Mucosa of descending colon (tissue), 3 donors: Measurements from ENCODE around the gene ASB3. TPM values are rescaled to one million over a fixed set of nuclear protein-coding genes. Genes with fewer than 3 reads are reported as not detected.
"Not testable (repeated sequence)": the region's sequence is repeated elsewhere in the genome, so short reads cannot be mapped to it uniquely, and the experiment has no call there.

ENCODE experiments used
- ATAC-seq: fragments of 200-7000 bp; cut with Tn5 transposase; one replicate; pipeline ENCODE4 v1.9.1; 2020; ENCODE audit warnings: mild to moderate bottlenecking, moderate library complexity
- DNase-seq, 3 donors: peaks; one replicate each; pipeline ENCODE4 v3.0.0-alpha.2; 2020
- H3K36me3 ChIP-seq: fragments of 200-600 bp; one replicate; pipeline ENCODE4 v1.8.0; 2021; ENCODE audit warnings: low read depth, mild to moderate bottlenecking
- H3K4me1 ChIP-seq: fragments of 200-600 bp; one replicate; pipeline ENCODE4 v1.8.0; 2021; ENCODE audit warnings: low read depth, mild to moderate bottlenecking
- H3K4me3 ChIP-seq: fragments of 200-600 bp; one replicate; pipeline ENCODE4 v1.8.0; 2021; ENCODE audit warnings: mild to moderate bottlenecking
- H3K9me3 ChIP-seq: fragments of 200-600 bp; one replicate; pipeline ENCODE4 v1.8.0; 2021; ENCODE audit warnings: mild to moderate bottlenecking
- intact Hi-C, 2 donors: fragments of 100-400 bp; cut with DNase I in 1 of 2; cut with micrococcal nuclease in 1 of 2; formaldehyde crosslinking; loops; one replicate each; pipeline versions ENCODE4 v1.11.0 to v1.11.1; 2022; cut with DNase I, micrococcal nuclease
- total RNA-seq, 3 donors: library from RNA; stranded (reverse); fragmentation: NEBNext Ultra II Directional in 2 of 3; extraction: Animal tissue kit (Norgen Biotek cat#: 25700) in 2 of 3; gene quantifications; one replicate each; pipeline versions ENCODE4 v1.2.1 to v1.2.4, GENCODE V29; 2021 to 2023
- TF ChIP-seq, protein P1 (sequence below): fragments of 200-600 bp; IDR thresholded peaks from one replicate; pipeline ENCODE4 v1.8.0; 2022; ENCODE audit warnings: antibody characterized with exemption, mild to moderate bottlenecking
- donor health status: DM: no; HTN: no; CAD: no; lungs with moderate emphysema.
- donor health status: DM: no; HTN: no; CAD: no.
- donor health status: DM: no; HTN: yes; CAD: no.

The ASB3 gene
- total RNA-seq, 3 donors from 2014 or later: 11.6 to 16.8 (median 14.9) TPM

DNA sequence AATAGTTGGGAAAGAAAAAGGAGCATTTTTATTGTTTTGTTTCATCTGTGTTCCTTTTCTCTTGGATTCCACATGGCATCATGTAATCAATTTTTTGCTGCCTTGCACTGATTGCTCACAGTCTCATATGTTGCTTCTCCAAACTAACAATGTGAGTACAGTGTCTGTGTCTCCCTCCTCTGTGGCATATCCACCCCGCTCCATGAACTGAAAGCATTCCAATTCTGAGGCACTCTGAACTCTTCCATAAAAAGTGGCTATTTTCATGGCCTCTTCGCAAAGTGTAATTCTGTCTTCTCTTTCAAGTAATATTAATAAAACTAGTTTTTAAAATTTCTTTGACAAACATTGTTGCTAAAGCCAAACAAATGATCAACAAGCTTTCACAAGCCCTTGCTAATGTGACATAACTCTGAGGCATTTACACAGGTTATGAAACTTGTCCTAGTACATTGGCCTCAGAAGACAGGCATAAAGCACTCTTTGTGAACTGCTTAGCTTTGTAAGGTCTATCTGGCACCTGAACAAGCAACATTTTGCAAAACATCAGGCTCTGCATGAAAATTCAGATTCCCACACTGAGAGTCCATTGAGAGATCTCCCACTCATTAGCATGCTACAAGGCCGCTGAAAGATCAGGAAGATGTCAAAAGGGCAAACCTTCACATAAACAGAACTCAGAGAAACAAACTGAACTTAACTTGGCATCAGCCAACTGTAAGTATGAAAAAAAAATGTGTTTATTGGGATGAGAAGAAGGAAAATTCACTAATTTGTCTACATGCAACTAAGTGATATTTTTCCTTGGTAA, 40.0 kb upstream of the ASB3 start:
- intact Hi-C loops: no loop called here
- H3K36me3 ChIP-seq: no peaks in the 10 kb centered on the region
- no peaks in the 10 kb centered on the region for H3K4me1 ChIP-seq
- no peak for ATAC-seq
- H3K4me3 ChIP-seq: no peak overlapping the region
- H3K9me3 ChIP-seq: no peaks in the 10 kb centered on the region
- TF ChIP-seq, protein P1, sequence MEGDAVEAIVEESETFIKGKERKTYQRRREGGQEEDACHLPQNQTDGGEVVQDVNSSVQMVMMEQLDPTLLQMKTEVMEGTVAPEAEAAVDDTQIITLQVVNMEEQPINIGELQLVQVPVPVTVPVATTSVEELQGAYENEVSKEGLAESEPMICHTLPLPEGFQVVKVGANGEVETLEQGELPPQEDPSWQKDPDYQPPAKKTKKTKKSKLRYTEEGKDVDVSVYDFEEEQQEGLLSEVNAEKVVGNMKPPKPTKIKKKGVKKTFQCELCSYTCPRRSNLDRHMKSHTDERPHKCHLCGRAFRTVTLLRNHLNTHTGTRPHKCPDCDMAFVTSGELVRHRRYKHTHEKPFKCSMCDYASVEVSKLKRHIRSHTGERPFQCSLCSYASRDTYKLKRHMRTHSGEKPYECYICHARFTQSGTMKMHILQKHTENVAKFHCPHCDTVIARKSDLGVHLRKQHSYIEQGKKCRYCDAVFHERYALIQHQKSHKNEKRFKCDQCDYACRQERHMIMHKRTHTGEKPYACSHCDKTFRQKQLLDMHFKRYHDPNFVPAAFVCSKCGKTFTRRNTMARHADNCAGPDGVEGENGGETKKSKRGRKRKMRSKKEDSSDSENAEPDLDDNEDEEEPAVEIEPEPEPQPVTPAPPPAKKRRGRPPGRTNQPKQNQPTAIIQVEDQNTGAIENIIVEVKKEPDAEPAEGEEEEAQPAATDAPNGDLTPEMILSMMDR: no peak
- DNase-seq: no peak

DNA sequence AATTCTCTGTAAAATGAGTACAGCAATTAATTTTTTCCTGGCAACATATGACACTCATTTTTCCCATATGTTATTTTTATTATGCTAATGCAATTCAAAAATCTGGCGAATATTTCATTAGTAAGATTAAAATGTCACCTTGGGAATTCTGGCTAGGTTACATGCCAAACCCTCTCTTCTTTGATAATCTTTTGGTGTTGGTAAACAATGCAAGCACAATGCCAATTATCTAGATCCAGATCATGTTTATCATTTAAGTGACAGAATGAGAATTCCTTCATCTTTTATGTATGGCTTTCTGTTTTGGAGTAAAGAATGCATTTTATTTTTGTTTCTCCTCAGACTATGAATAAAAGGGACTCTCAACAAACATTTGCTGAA, 39.3 kb upstream of the ASB3 start:
- H3K4me3 ChIP-seq: no peak overlapping the region
- ATAC-seq: no peak
- no peaks in the 10 kb centered on the region for H3K9me3 ChIP-seq
- DNase-seq: no peak
- no peaks in the 10 kb centered on the region for H3K4me1 ChIP-seq
- no peaks in the 10 kb centered on the region for H3K36me3 ChIP-seq
- intact Hi-C loops: no loop called here
- TF ChIP-seq, protein P1: no peak

DNA sequence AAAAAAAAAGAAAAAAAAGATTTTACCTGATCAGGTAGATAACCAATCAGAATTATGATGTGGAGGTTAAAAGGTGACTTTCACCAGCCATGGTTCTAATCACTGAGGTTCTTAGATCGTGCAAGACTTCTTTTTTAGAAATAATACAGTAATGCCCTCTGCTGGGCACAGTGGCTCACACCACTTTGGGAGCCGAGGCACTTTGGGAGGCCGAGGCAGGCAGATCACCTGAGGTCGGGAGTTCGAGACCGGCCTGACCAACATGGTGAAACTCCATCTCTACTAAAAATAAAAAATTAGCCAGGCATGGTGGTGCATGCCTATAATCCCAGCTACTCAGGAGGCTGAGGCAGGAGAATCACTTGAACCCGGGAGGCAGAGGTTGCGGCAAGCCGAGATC, 36.9 kb upstream of the ASB3 start:
- intact Hi-C loops, H3K4me1 ChIP-seq: not testable (repeated sequence)
- peak; percentile 34 for ATAC-seq

DNA sequence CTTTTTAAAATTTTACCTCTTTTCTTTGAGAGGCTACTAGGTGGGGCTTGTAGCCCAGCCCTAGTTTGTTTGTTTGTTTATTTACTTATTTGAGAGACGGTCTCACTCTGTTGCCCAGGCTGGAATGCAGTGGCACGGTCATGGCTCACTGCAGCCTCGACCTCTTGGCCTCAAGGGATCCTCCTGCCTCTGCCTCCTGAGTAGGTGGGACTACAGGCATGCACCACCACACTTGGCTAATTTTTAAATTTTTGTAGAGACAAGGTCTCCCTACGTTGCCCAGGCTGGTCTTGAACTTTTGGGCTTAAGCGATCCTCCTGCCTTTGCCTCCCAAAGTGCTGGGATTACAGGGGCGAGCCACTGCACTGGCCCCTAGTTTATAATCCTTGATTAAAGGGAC, 35.1 kb upstream of the ASB3 start:
- no peak overlapping the region for H3K4me3 ChIP-seq
- TF ChIP-seq, protein P1: no peak
- no peak for ATAC-seq
- H3K36me3 ChIP-seq: no peaks in the 10 kb centered on the region
- H3K4me1 ChIP-seq: peaks cover 6% of the 10 kb centered on the region
- intact Hi-C loops: no loop called here
- no peaks in the 10 kb centered on the region for H3K9me3 ChIP-seq
- no peak for DNase-seq

More for the DNA sequence above, 36.9 kb upstream of the ASB3 start:
- DNase-seq: peak in 1 of 3 donors; percentile 27
- H3K36me3 ChIP-seq, H3K4me3 ChIP-seq, H3K9me3 ChIP-seq: not testable (repeated sequence)

DNA sequence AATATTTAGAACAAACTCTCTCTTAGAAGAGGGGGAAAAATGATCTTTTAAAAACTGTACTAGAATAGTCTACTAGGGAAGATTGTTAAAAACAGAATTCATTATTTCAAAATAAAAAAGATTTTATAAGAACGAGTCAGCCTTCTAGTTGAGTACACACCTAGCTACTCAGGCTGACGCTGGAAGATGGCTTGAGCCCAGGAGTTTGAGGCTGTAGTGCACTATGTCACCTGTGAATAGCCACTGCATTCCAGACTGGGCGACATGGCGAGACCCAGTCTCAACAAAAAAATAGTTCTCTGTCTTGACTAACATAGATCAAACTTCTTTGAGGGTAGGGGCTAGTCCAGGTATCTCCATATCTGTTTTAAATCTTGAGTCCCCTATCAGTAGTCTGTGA, 34.0 kb upstream of the ASB3 start:
- no peak for ATAC-seq
- DNase-seq: no peak
- no peak overlapping the region for H3K4me3 ChIP-seq
- peaks cover 6% of the 10 kb centered on the region for H3K4me1 ChIP-seq
- no peaks in the 10 kb centered on the region for H3K9me3 ChIP-seq
- TF ChIP-seq, protein P1: no peak
- no peaks in the 10 kb centered on the region for H3K36me3 ChIP-seq
- intact Hi-C loops: no loop called here

DNA sequence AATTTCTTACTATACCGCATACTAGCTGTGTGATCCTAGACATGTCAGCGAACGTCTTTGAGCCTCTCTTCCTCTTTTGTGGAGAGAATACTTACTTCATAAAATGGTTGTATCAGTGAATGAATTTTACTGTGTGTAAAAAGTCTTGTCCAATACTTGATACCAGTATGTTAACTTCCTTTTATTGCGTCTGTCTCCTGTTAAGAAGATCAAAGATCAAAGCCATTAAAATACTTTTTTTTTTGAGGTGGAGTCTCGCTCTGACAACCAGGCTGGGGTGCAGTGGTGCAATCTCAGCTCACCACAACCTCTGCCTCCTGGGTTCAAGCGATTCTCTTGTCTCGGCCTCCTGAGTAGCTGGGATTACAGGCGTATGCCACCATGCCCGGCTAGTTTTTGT, 33.3 kb upstream of the ASB3 start:
- ATAC-seq (peak; percentile 87), DNase-seq (peak in 2 of 3 donors; percentile 10 to 33)
- TF ChIP-seq, protein P1: no peak
- no peak overlapping the region for H3K4me3 ChIP-seq
- intact Hi-C loops: no loop called here
- peaks cover 6% of the 10 kb centered on the region for H3K4me1 ChIP-seq
- no peaks in the 10 kb centered on the region for H3K36me3 ChIP-seq
- H3K9me3 ChIP-seq: no peaks in the 10 kb centered on the region
